Measurements from ENCODE around the gene MGST3. TPM values are rescaled to one million over a fixed set of nuclear protein-coding genes. Genes with fewer than 3 reads are reported as not detected.

The MGST3 gene
- total and polyA plus RNA-seq, 2 of the 13 experiments (the other 11 are each of a cell fraction or from before 2014, with no cell fraction given): 59.7 to 61.2 TPM

- ATAC-seq (no peak), DNase-seq (ENCODE audit: low spot score) (no peak), FAIRE-seq (no peak)
- Histone ChIP-seq H3K36me3 (replicated peaks in 1 of 2; ENCODE audit: control insufficient read depth in 1 of 2, insufficient read depth in 2 of 2, low read length in 2 of 2) (peaks cover 0 to 20% of the 10 kb centered on the region in 2 experiments; a peak in 4 of 5 replicates), H3K4me3 (replicated peaks in 1 of 3; ENCODE audit: insufficient read depth in 1 of 3, low read depth in 2 of 3, low read length in 3 of 3) (no peak overlapping the region), H3K9me3 (ENCODE audit: low read length) (no peaks in the 10 kb centered on the region), H3K4me1 (ENCODE audit: insufficient read depth, low read length) (no peaks in the 10 kb centered on the region), H3K79me2 (ENCODE audit: insufficient read depth, low read length) (no peaks in the 10 kb centered on the region), H3K27ac (ENCODE audit: extremely low read length, insufficient read depth, low read length) (no peak overlapping the region), H2AFZ (ENCODE audit: low read length) (no peak overlapping the region), H3K27me3 (ENCODE audit: control insufficient read depth in 1 of 2, insufficient read depth in 2 of 2, low read length in 2 of 2) (no peaks in the 10 kb centered on the region), H3K4me2 (ENCODE audit: low read depth, low read length) (no peak overlapping the region), H3K9ac (ENCODE audit: insufficient read depth, low read depth, low read length) (no peak overlapping the region), H4K20me1 (ENCODE audit: insufficient read depth, low read length) (no peaks in the 10 kb centered on the region)
- BruUV-seq (replicated peaks): no TSS peak
- ChIA-PET POLR2A (no interaction called here), CTCF (ENCODE audit: low intra/inter-chr PET ratio, low total read pairs) (no interaction called here)
- no peak for TF ChIP-seq ZMYM4 (CRISPR knock-in tag; IDR thresholded peaks at IDR 0.05)
- TF ChIP-seq ZNF350 (CRISPR knock-in tag; IDR thresholded peaks at IDR 0.05; ENCODE audit: borderline replicate concordance, low read depth): no peak
- TF ChIP-seq ZNF496 (CRISPR knock-in tag; IDR thresholded peaks at IDR 0.05; ENCODE audit: insufficient replicate concordance): no peak
- TF ChIP-seq DNMT1 (CRISPR knock-in tag; IDR thresholded peaks at IDR 0.05): no peak
- no peak for TF ChIP-seq KLF9 (CRISPR knock-in tag; IDR thresholded peaks at IDR 0.05; ENCODE audit: low read depth)
- TF ChIP-seq ATF7-NPFF (CRISPR knock-in tag; IDR thresholded peaks at IDR 0.05; ENCODE audit: low read depth): no peak
- no peak for TF ChIP-seq ATF2 (CRISPR knock-in tag; IDR thresholded peaks at IDR 0.05)
- no peak for TF ChIP-seq ZNF7 (CRISPR knock-in tag; IDR thresholded peaks at IDR 0.05)
- TF ChIP-seq, protein P1, sequence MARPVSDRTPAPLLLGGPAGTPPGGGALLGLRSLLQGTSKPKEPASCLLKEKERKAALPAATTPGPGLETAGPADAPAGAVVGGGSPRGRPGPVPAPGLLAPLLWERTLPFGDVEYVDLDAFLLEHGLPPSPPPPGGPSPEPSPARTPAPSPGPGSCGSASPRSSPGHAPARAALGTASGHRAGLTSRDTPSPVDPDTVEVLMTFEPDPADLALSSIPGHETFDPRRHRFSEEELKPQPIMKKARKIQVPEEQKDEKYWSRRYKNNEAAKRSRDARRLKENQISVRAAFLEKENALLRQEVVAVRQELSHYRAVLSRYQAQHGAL (CRISPR knock-in tag; IDR thresholded peaks at IDR 0.05; ENCODE audit: not compliant biosample characterization): no peak
- TF ChIP-seq CREBL2 (CRISPR knock-in tag; IDR thresholded peaks at IDR 0.05; ENCODE audit: borderline replicate concordance): no peak
- no peak for TF ChIP-seq NFRKB (IDR thresholded peaks at IDR 0.05)
- WGBS (ENCODE audit: low lambda C conversion rate): 76% methylated on average over 3 of the region's 3 CpGs
- in situ Hi-C loops (cut with HindIII; ENCODE audit: extremely low pct_ligation_motif_present, low pct_unique_long_range_greater_than_20kb) (no loop called here), intact Hi-C loops (cut with micrococcal nuclease; ENCODE audit: unreplicated experiment) (no loop called here)
Observed at GRCh38 chr1:165659581-165659895, 28.5 kb downstream of the MGST3 start.
